PFSK-1 (cell line): ENCODE results near the gene MGMT.

Experiments
- FOXP2 ChIP-seq: optimal IDR thresholded peaks from 2 replicates; pipeline ENCODE3; 2011; ENCODE audit warnings: borderline replicate concordance, control low read depth, inconsistent platforms; ENCODE audit not compliant: insufficient read depth; ENCODE audit errors: extremely low read length, extremely low read depth
- POLR2AphosphoS5 ChIP-seq: IDR thresholded peaks from 2 replicates; pipeline ENCODE4 v1.6.1; 2012; ENCODE audit warnings: low read depth, mild to moderate bottlenecking, control low read depth, low read length, moderate library complexity
- REST ChIP-seq, 2 experiments: IDR thresholded peaks; 2 replicates each; pipeline versions ENCODE4 v1.6.1 to v1.8.0; 2011 to 2012; ENCODE audit warnings: low read depth in 2 of 2, low read length in 2 of 2, control low read depth in 1 of 2, inconsistent platforms in 1 of 2, mild to moderate bottlenecking in 1 of 2, moderate library complexity in 1 of 2; ENCODE audit not compliant: insufficient read depth in 1 of 2
- SIN3A ChIP-seq: IDR thresholded peaks from 2 replicates; pipeline ENCODE4 v1.6.1; 2012; ENCODE audit warnings: mild to moderate bottlenecking, low read length, moderate library complexity, borderline replicate concordance; ENCODE audit not compliant: insufficient read depth
- TAF1 ChIP-seq: IDR thresholded peaks from 2 replicates; pipeline ENCODE4 v1.6.1; 2012; ENCODE audit warnings: low read length, control low read depth, borderline replicate concordance; ENCODE audit not compliant: insufficient read depth

Gene MGMT

GRCh38 chr10:129531195-129531968 is 64.3 kb downstream of the MGMT start:
- TF ChIP-seq REST (IDR thresholded peaks at IDR 0.05; ENCODE audit: insufficient read depth in 1 of 2, low read depth in 2 of 2, low read length in 2 of 2) (no peak), TAF1 (no peak), POLR2AphosphoS5 (no peak)

GRCh38 chr10:129531969-129532660 is 65.1 kb downstream of the MGMT start:
- TF ChIP-seq REST (IDR thresholded peaks at IDR 0.05; ENCODE audit: insufficient read depth in 1 of 2, low read depth in 2 of 2, low read length in 2 of 2) (no peak), TAF1 (no peak), FOXP2 (no peak), POLR2AphosphoS5 (no peak), SIN3A (no peak)

- TF ChIP-seq SIN3A (no peak), REST (IDR thresholded peaks at IDR 0.05; ENCODE audit: insufficient read depth in 1 of 2, low read depth in 2 of 2, low read length in 2 of 2) (no peak), TAF1 (no peak), POLR2AphosphoS5 (no peak), FOXP2 (no peak)
Observed at GRCh38 chr10:129532838-129533237, 65.8 kb downstream of the MGMT start.

- TF ChIP-seq SIN3A, result no peak
- no peak for TF ChIP-seq FOXP2
- no peak for TF ChIP-seq POLR2AphosphoS5
- TF ChIP-seq REST (IDR thresholded peaks at IDR 0.05; ENCODE audit: insufficient read depth in 1 of 2, low read depth in 2 of 2, low read length in 2 of 2), result no peak
- TF ChIP-seq TAF1, result no peak
Observed at GRCh38 chr10:129533281-129533680, 66.2 kb downstream of the MGMT start.
